HG03064 (cell line): ENCODE results near the gene RHOT2.

Experiments used
- ATAC-seq: cut with Tn5 transposase; IDR thresholded peaks from one replicate; pipeline ENCODE4 v1.9.1; 2021; ENCODE audit warnings: low read depth; ENCODE audit not compliant: unreplicated experiment

Gene RHOT2

DNA sequence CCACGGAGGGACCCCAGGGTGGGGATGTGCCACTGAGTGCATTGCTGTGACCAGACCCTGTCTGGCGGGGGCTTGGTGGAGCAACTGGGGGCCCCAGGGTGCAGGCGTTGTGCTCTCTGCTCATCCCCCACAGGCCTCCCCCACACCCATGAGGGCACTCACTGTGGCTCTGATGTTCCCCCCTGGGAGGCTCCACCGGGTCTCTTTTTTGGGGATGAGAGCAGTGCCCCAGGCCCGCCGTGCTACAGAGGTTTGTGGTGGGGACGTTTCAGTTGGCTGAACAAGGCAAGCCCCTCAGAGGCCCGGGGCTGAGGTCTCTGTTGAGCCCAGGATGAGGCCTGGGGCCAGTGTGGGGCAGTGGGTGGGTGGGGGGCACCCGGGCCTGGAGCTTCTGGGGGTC lies 55.8 kb downstream of the RHOT2 start:
- ATAC-seq = no peak
